H1 (cell line): ENCODE data around the gene REM2.

Source experiments
- BRCA1 ChIP-seq: IDR thresholded peaks from 2 replicates; pipeline ENCODE4 v1.6.1; 2012; ENCODE audit warnings: low read depth, low read length, improper control_type of control experiment
- CTCF ChIP-seq, 3 experiments: IDR thresholded peaks; 1 replicate in 2 of 3; 2 replicates in 1 of 3; pipeline versions ENCODE4 v1.5.1 to v1.6.1; 2011; ENCODE audit warnings: low read length in 3 of 3, mild to moderate bottlenecking in 3 of 3, inconsistent platforms in 2 of 3, low read depth in 1 of 3, moderate library complexity in 1 of 3; ENCODE audit not compliant: insufficient read depth in 1 of 3; ENCODE audit errors: control extremely low read depth in 1 of 3
- GABPA ChIP-seq: IDR thresholded peaks from 2 replicates; pipeline ENCODE4 v1.6.1; 2011; ENCODE audit warnings: mild to moderate bottlenecking, low read length, moderate library complexity, borderline replicate concordance; ENCODE audit not compliant: insufficient read depth
- POLR2A ChIP-seq, 2 experiments: IDR thresholded peaks; 1 replicate in 1 of 2; 2 replicates in 1 of 2; pipeline ENCODE4 v1.6.1; 2011; ENCODE audit warnings: low read depth in 2 of 2, low read length in 2 of 2, mild to moderate bottlenecking in 2 of 2; ENCODE audit errors: control extremely low read depth in 1 of 2
- USF2 ChIP-seq: IDR thresholded peaks from 2 replicates; pipeline ENCODE4 v1.6.1; 2011; ENCODE audit warnings: low read length, improper control_type of control experiment

- TF ChIP-seq CTCF (IDR thresholded peaks at IDR 0.05; ENCODE audit: control extremely low read depth in 1 of 3, insufficient read depth in 1 of 3, low read depth in 1 of 3, low read length in 3 of 3), result no peak
- no peak for TF ChIP-seq USF2
- TF ChIP-seq POLR2A (IDR thresholded peaks at IDR 0.05; ENCODE audit: control extremely low read depth in 1 of 2, low read depth in 2 of 2, low read length in 2 of 2), result no peak
- TF ChIP-seq BRCA1, result no peak
- TF ChIP-seq GABPA, result no peak
These were observed 40.6 kb upstream of the REM2 start for GRCh38 chr14:22842211-22843122.
